Measurements from ENCODE around the gene TFE3.
"Not testable (repeated sequence)": the region's sequence is repeated elsewhere in the genome, so short reads cannot be mapped to it uniquely, and the experiment has no call there.

DNA sequence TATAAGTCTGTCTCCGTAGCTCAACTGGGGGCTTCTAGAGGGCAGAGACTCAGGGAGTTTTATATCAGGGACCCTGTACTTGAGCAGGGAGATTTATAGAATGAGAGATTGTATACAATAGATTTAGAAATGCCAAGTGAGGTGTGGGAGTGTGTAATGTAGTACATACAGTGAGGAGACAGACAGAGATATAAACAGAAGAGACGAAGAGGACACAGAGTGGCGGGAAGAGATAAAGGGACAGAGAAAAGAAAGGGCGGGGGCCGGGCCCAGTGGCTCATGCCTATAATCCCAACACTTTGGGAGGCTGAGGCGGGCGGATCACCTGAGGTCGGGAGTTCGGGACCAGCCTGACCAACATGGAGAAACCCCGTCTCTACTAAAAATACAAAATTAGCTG, 62.8 kb downstream of the TFE3 start:
- TF ChIP-seq, protein P1, sequence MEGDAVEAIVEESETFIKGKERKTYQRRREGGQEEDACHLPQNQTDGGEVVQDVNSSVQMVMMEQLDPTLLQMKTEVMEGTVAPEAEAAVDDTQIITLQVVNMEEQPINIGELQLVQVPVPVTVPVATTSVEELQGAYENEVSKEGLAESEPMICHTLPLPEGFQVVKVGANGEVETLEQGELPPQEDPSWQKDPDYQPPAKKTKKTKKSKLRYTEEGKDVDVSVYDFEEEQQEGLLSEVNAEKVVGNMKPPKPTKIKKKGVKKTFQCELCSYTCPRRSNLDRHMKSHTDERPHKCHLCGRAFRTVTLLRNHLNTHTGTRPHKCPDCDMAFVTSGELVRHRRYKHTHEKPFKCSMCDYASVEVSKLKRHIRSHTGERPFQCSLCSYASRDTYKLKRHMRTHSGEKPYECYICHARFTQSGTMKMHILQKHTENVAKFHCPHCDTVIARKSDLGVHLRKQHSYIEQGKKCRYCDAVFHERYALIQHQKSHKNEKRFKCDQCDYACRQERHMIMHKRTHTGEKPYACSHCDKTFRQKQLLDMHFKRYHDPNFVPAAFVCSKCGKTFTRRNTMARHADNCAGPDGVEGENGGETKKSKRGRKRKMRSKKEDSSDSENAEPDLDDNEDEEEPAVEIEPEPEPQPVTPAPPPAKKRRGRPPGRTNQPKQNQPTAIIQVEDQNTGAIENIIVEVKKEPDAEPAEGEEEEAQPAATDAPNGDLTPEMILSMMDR (conservative IDR thresholded peaks at IDR 0.05) = not testable (repeated sequence)
- TF ChIP-seq ZFX (IDR thresholded peaks at IDR 0.05) = not testable (repeated sequence)

All from C4-2B (cell line).